Loucy (cell line): ENCODE data around the gene WIPI1.

Experiments used
- H2AFZ ChIP-seq: fragments of 200-600 bp; sonication (generic); 2 replicates; pipeline ENCODE4 v1.6.0; 2016; ENCODE audit warnings: antibody characterized with exemption, mild to moderate bottlenecking, low read length, moderate library complexity
- H3F3A ChIP-seq: fragments of 200-600 bp; 2 replicates; pipeline ENCODE4 v1.6.0; 2016; ENCODE audit warnings: antibody characterized with exemption, low read depth, mild to moderate bottlenecking
- H3K27me3 ChIP-seq: fragments of 200-600 bp; sonication (generic); 2 replicates; pipeline ENCODE4 v1.6.1; 2014; ENCODE audit warnings: low read length, mild to moderate bottlenecking; ENCODE audit not compliant: insufficient read depth, poor library complexity, severe bottlenecking
- H3K36me3 ChIP-seq: fragments of 200-600 bp; sonication (generic); 2 replicates; pipeline ENCODE4 v1.6.1; 2016; ENCODE audit warnings: low read length; ENCODE audit not compliant: insufficient read depth
- H3K4me1 ChIP-seq: fragments of 200-600 bp; sonication (generic); 2 replicates; pipeline ENCODE4 v1.5.1; 2014; ENCODE audit warnings: low read length, mild to moderate bottlenecking; ENCODE audit not compliant: insufficient read depth, poor library complexity, severe bottlenecking
- H3K4me2 ChIP-seq: fragments of 200-600 bp; sonication (generic); 2 replicates; pipeline ENCODE4 v1.6.0; 2014; ENCODE audit warnings: antibody characterized with exemption, low read length, low read depth, mild to moderate bottlenecking; ENCODE audit not compliant: poor library complexity, severe bottlenecking
- H3K4me3 ChIP-seq: fragments of 200-600 bp; sonication (generic); 2 replicates; pipeline ENCODE4 v1.5.1; 2014; ENCODE audit warnings: low read length, mild to moderate bottlenecking, mixed read lengths; ENCODE audit not compliant: poor library complexity, severe bottlenecking
- H3K79me2 ChIP-seq: fragments of 200-600 bp; sonication (generic); 2 replicates; pipeline ENCODE4 v1.6.1; 2014; ENCODE audit warnings: low read length; ENCODE audit not compliant: insufficient read depth
- H3K9ac ChIP-seq: fragments of 200-600 bp; sonication (generic); 2 replicates; pipeline ENCODE4 v1.6.0; 2014; ENCODE audit warnings: mild to moderate bottlenecking, low read depth, low read length, moderate library complexity; ENCODE audit not compliant: poor library complexity, severe bottlenecking
- H3K9me2 ChIP-seq: fragments of 200-600 bp; sonication (generic); replicated peaks from 2 replicates; pipeline ENCODE4 v1.6.1; 2016; ENCODE audit warnings: low read depth, low read length, mixed read lengths
- H3K9me3 ChIP-seq: fragments of 200-600 bp; sonication (generic); 2 replicates; pipeline ENCODE4 v1.6.1; 2014; ENCODE audit warnings: mild to moderate bottlenecking, antibody characterized with exemption, low read length, low read depth; ENCODE audit not compliant: insufficient read depth
- H4K20me1 ChIP-seq: fragments of 200-600 bp; sonication (generic); 2 replicates; pipeline ENCODE4 v1.6.0; 2014; ENCODE audit warnings: antibody characterized with exemption, low read length, mild to moderate bottlenecking; ENCODE audit not compliant: insufficient read depth, poor library complexity, severe bottlenecking
- CTCF ChIP-seq: fragments of 200-600 bp; sonication (generic); conservative IDR thresholded peaks from 2 replicates; pipeline ENCODE4 v1.5.1; 2014; ENCODE audit warnings: mild to moderate bottlenecking, antibody characterized with exemption, low read length
- EZH2phosphoT487 ChIP-seq: fragments of 200-600 bp; IDR thresholded peaks from 2 replicates; pipeline ENCODE4 v1.6.1; 2018; ENCODE audit warnings: antibody characterized with exemption, mild to moderate bottlenecking, moderate library complexity, borderline replicate concordance

The WIPI1 gene

GRCh38 chr17:68385490-68386215, 71.6 kb downstream of the WIPI1 start:
- H3K36me3 ChIP-seq: no peaks in the 10 kb centered on the region
- no peak overlapping the region for H3K9ac ChIP-seq
- no peak overlapping the region for H3K4me3 ChIP-seq
- no peaks in the 10 kb centered on the region for H3K79me2 ChIP-seq
- H3K4me1 ChIP-seq: peaks cover 25% of the 10 kb centered on the region
- no peak overlapping the region for H3K4me2 ChIP-seq
- H3K27me3 ChIP-seq: no peaks in the 10 kb centered on the region
- H4K20me1 ChIP-seq: no peaks in the 10 kb centered on the region
- no peaks in the 10 kb centered on the region for H3F3A ChIP-seq
- no peaks in the 10 kb centered on the region for H3K9me2 ChIP-seq
- no peak for TF ChIP-seq CTCF
- no peak for TF ChIP-seq EZH2phosphoT487
- no peaks in the 10 kb centered on the region for H3K9me3 ChIP-seq
- no peak overlapping the region for H2AFZ ChIP-seq

GRCh38 chr17:68384941-68385340, 72.4 kb downstream of the WIPI1 start:
- Histone ChIP-seq H3K4me3 (no peak overlapping the region), H3K4me2 (no peak overlapping the region), H4K20me1 (no peaks in the 10 kb centered on the region), H3K9me2 (no peaks in the 10 kb centered on the region), H3K4me1 (peaks cover 25% of the 10 kb centered on the region), H2AFZ (no peak overlapping the region), H3F3A (no peaks in the 10 kb centered on the region), H3K36me3 (no peaks in the 10 kb centered on the region), H3K9me3 (no peaks in the 10 kb centered on the region), H3K9ac (no peak overlapping the region), H3K79me2 (no peaks in the 10 kb centered on the region), H3K27me3 (no peaks in the 10 kb centered on the region)
- TF ChIP-seq CTCF (no peak), EZH2phosphoT487 (no peak)

- Histone ChIP-seq H2AFZ (peak overlapping the region; percentile 72; the same call in 1 of the 2 replicates), H3K9me2 (no peaks in the 10 kb centered on the region), H3K36me3 (no peaks in the 10 kb centered on the region), H3K9me3 (no peaks in the 10 kb centered on the region), H3K4me3 (no peak overlapping the region), H4K20me1 (no peaks in the 10 kb centered on the region), H3F3A (no peaks in the 10 kb centered on the region), H3K9ac (no peak overlapping the region), H3K4me1 (peaks cover 25% of the 10 kb centered on the region), H3K4me2 (peak overlapping the region; percentile 52), H3K79me2 (no peaks in the 10 kb centered on the region), H3K27me3 (no peaks in the 10 kb centered on the region)
- TF ChIP-seq EZH2phosphoT487 (no peak), CTCF (no peak)
Measured at GRCh38 chr17:68384471-68384870, 72.8 kb downstream of the WIPI1 start.
